ENCODE data around the gene RNASEL.

- TF ChIP-seq SIN3A (IDR thresholded peaks at IDR 0.05; ENCODE audit: borderline replicate concordance in 2 of 2, control insufficient read depth in 1 of 2, low read depth in 2 of 2, low read length in 2 of 2) = no peak
- no peak for TF ChIP-seq ZFP36 (IDR thresholded peaks at IDR 0.05; ENCODE audit: low read depth, low read length, partially characterized antibody)
- no peak for TF ChIP-seq MEF2A (IDR thresholded peaks at IDR 0.05; ENCODE audit: control insufficient read depth, low read depth, low read length)
- TF ChIP-seq FOXP1 (CRISPR knock-in tag; IDR thresholded peaks at IDR 0.05) = no peak
- TF ChIP-seq CXXC5 (CRISPR knock-in tag; IDR thresholded peaks at IDR 0.05) = no peak
- no peak for TF ChIP-seq NR1H2 (CRISPR knock-in tag; IDR thresholded peaks at IDR 0.05)
- TF ChIP-seq CBFB (CRISPR knock-in tag; IDR thresholded peaks at IDR 0.05) = no peak
- no peak for TF ChIP-seq TCF7L2 (IDR thresholded peaks at IDR 0.05; ENCODE audit: low read depth, low read length)
Measured at GRCh38 chr1:182555493-182555892, 33.6 kb downstream of the RNASEL start.

Data from K562 (cell line).